MM.1S (cell line): ENCODE data around the gene RAB11FIP2.

ENCODE experiments used
- DNase-seq: peaks from one replicate; pipeline ENCODE4 v3.0.0-alpha.2; 2015
- H2AFZ ChIP-seq: fragments of 300-600 bp; sonication (generic); 2 replicates; pipeline ENCODE4 v1.6.0; 2016; ENCODE audit warnings: antibody characterized with exemption, low read length
- H3F3A ChIP-seq: fragments of 300-600 bp; sonication (generic); 2 replicates; pipeline ENCODE4 v1.6.1; 2016; ENCODE audit warnings: mild to moderate bottlenecking, antibody characterized with exemption, low read length, moderate library complexity, mixed read lengths; ENCODE audit not compliant: insufficient read depth
- H3K27ac ChIP-seq: fragments of 300-600 bp; sonication (generic); 2 replicates; pipeline ENCODE4 v1.5.1; 2016; ENCODE audit warnings: mild to moderate bottlenecking, low read length
- H3K27me3 ChIP-seq: fragments of 300-600 bp; sonication (generic); replicated peaks from 2 replicates; pipeline ENCODE4 v1.6.0; 2016; ENCODE audit warnings: low read length; ENCODE audit not compliant: insufficient read depth
- H3K36me3 ChIP-seq: fragments of 300-600 bp; sonication (generic); replicated peaks from 2 replicates; pipeline ENCODE4 v1.6.1; 2016; ENCODE audit warnings: mild to moderate bottlenecking, low read length, mixed read lengths; ENCODE audit not compliant: insufficient read depth
- H3K4me1 ChIP-seq: fragments of 300-600 bp; sonication (generic); 2 replicates; pipeline ENCODE4 v1.6.1; 2016; ENCODE audit warnings: low read length, mixed read lengths
- H3K4me2 ChIP-seq: fragments of 300-600 bp; sonication (generic); 2 replicates; pipeline ENCODE4 v1.6.0; 2016; ENCODE audit warnings: low read depth, low read length
- H3K4me3 ChIP-seq: fragments of 300-600 bp; sonication (generic); 2 replicates; pipeline ENCODE4 v1.5.1; 2016; ENCODE audit warnings: low read length, mixed read lengths
- H3K79me2 ChIP-seq: fragments of 300-600 bp; sonication (generic); 2 replicates; pipeline ENCODE4 v1.6.1; 2016; ENCODE audit warnings: mixed run types, low read length, mixed read lengths
- H3K9ac ChIP-seq: fragments of 300-600 bp; sonication (generic); 2 replicates; pipeline ENCODE4 v1.6.1; 2016; ENCODE audit warnings: low read length, mixed read lengths
- H3K9me2 ChIP-seq: fragments of 300-600 bp; sonication (generic); replicated peaks from 2 replicates; pipeline ENCODE4 v1.6.1; 2016; ENCODE audit warnings: mild to moderate bottlenecking, low read length, mixed read lengths; ENCODE audit not compliant: insufficient read depth
- H3K9me3 ChIP-seq: fragments of 300-600 bp; sonication (generic); replicated peaks from 2 replicates; pipeline ENCODE4 v1.6.1; 2016; ENCODE audit warnings: mild to moderate bottlenecking, low read length, mixed read lengths; ENCODE audit not compliant: insufficient read depth
- H4K20me1 ChIP-seq: fragments of 300-600 bp; sonication (generic); 2 replicates; pipeline ENCODE4 v1.6.1; 2016; ENCODE audit warnings: mild to moderate bottlenecking, low read length, moderate library complexity, mixed read lengths; ENCODE audit not compliant: insufficient read depth
- CTCF ChIP-seq: fragments of 300-600 bp; sonication (generic); IDR thresholded peaks from 2 replicates; pipeline ENCODE4 v1.5.1; 2016; ENCODE audit warnings: antibody characterized with exemption, low read length, mixed read lengths
- EZH2 ChIP-seq: fragments of 300-600 bp; sonication (generic); optimal IDR thresholded peaks from 2 replicates; pipeline ENCODE3; 2017; ENCODE audit warnings: low read depth, mild to moderate bottlenecking, antibody characterized with exemption, low read length, mixed read lengths
- EZH2phosphoT487 ChIP-seq: fragments of 300-600 bp; sonication (generic); IDR thresholded peaks from 2 replicates; pipeline ENCODE4 v1.6.1; 2018; ENCODE audit warnings: antibody characterized with exemption, low read length

Gene RAB11FIP2

GRCh38 chr10:117980216-117980615 is 66.5 kb downstream of the RAB11FIP2 start:
- no peaks in the 10 kb centered on the region for H3K27me3 ChIP-seq
- H3K9me2 ChIP-seq, result no peaks in the 10 kb centered on the region
- no peaks in the 10 kb centered on the region for H3F3A ChIP-seq
- H3K36me3 ChIP-seq, result no peaks in the 10 kb centered on the region
- DNase-seq, result no peak
- H3K27ac ChIP-seq, result no peak overlapping the region
- no peaks in the 10 kb centered on the region for H3K9me3 ChIP-seq
- H3K9ac ChIP-seq, result no peak overlapping the region
- no peak overlapping the region for H3K4me2 ChIP-seq
- no peaks in the 10 kb centered on the region for H3K79me2 ChIP-seq
- TF ChIP-seq EZH2phosphoT487 (no peak), EZH2 (no peak), CTCF (no peak)
- no peaks in the 10 kb centered on the region for H3K4me1 ChIP-seq
- no peak overlapping the region for H2AFZ ChIP-seq
- H4K20me1 ChIP-seq, result no peaks in the 10 kb centered on the region
- H3K4me3 ChIP-seq, result no peak overlapping the region

- no peaks in the 10 kb centered on the region for H3K4me1 ChIP-seq
- no peaks in the 10 kb centered on the region for H3F3A ChIP-seq
- H3K4me2 ChIP-seq, result no peak overlapping the region
- no peaks in the 10 kb centered on the region for H3K9me3 ChIP-seq
- TF ChIP-seq EZH2 (no peak), EZH2phosphoT487 (no peak)
- H4K20me1 ChIP-seq, result no peaks in the 10 kb centered on the region
- H3K27me3 ChIP-seq, result no peaks in the 10 kb centered on the region
- H2AFZ ChIP-seq, result no peak overlapping the region
- no peak overlapping the region for H3K4me3 ChIP-seq
- no peak for DNase-seq
- no peak overlapping the region for H3K9ac ChIP-seq
- no peak overlapping the region for H3K27ac ChIP-seq
- H3K36me3 ChIP-seq, result no peaks in the 10 kb centered on the region
- no peaks in the 10 kb centered on the region for H3K9me2 ChIP-seq
- no peaks in the 10 kb centered on the region for H3K79me2 ChIP-seq
Measured at GRCh38 chr10:117972168-117972837, 74.4 kb downstream of the RAB11FIP2 start.

DNA sequence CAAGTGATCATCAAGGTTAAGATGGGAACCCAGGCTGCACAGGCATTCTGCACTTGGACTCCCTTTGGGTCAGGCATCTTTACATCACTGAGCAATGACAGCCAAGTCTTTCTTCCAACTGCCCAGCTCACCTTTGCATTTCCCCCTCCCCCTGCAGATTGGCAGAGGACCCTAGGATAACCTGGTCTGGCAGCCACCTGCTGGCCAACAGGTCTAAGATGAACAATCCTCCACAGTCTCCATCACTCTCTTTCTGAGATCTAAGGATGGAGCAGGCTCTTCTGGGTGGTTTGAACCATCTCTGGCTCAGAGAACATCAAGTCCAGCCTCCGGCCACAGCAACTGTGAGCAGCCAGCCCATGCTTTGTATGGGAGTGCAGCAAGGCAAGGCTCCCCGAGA is 75.8 kb downstream of the RAB11FIP2 start:
- Histone ChIP-seq H3K79me2 (no peaks in the 10 kb centered on the region), H3K9ac (no peak overlapping the region), H4K20me1 (no peaks in the 10 kb centered on the region), H2AFZ (no peak overlapping the region), H3K27me3 (no peaks in the 10 kb centered on the region), H3K9me2 (no peaks in the 10 kb centered on the region), H3K27ac (no peak overlapping the region), H3F3A (no peaks in the 10 kb centered on the region), H3K9me3 (no peaks in the 10 kb centered on the region), H3K4me1 (no peaks in the 10 kb centered on the region), H3K36me3 (no peaks in the 10 kb centered on the region), H3K4me2 (no peak overlapping the region), H3K4me3 (no peak overlapping the region)
- no peak for TF ChIP-seq EZH2phosphoT487
- no peak for TF ChIP-seq EZH2
- TF ChIP-seq CTCF, result no peak
- no peak for DNase-seq

DNA sequence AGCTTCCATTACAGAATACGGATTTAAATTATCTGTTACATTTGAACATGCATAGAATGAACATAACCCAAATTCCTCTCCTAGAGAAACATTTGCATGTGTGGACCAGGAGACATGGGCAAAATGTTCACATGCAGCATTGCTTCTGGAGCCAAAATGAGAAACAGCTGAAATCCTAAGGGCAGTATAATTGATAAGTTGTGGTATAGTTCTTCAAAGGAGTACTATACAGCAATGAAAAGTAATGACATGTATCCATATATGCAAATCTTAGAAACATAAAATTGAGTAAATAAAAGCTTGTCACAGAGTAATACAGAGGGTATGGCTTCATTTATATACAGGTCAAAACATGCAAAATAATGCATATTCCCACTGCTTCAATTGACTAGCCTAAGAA is 77.1 kb downstream of the RAB11FIP2 start:
- H3K4me3 ChIP-seq, result no peak overlapping the region
- H4K20me1 ChIP-seq, result no peaks in the 10 kb centered on the region
- DNase-seq, result no peak
- no peaks in the 10 kb centered on the region for H3K4me1 ChIP-seq
- no peak for TF ChIP-seq CTCF
- no peak for TF ChIP-seq EZH2phosphoT487
- no peak for TF ChIP-seq EZH2
- no peak overlapping the region for H3K4me2 ChIP-seq
- H3K9ac ChIP-seq, result no peak overlapping the region
- H3F3A ChIP-seq, result no peaks in the 10 kb centered on the region
- no peaks in the 10 kb centered on the region for H3K9me3 ChIP-seq
- H3K36me3 ChIP-seq, result no peaks in the 10 kb centered on the region
- no peaks in the 10 kb centered on the region for H3K27me3 ChIP-seq
- H3K27ac ChIP-seq, result no peak overlapping the region
- H2AFZ ChIP-seq, result no peak overlapping the region
- no peaks in the 10 kb centered on the region for H3K79me2 ChIP-seq
- H3K9me2 ChIP-seq, result no peaks in the 10 kb centered on the region
